T-helper 1 cell treated with Interleukin-12 subunit alpha and Interleukin-12 subunit beta and Interleukin-4 antibody, amounts not matched to agents 30 μg/mL and 1 μg/mL, for 36 hours (primary cell): Measurements from ENCODE around the gene PGF.
A peak's percentile ranks its signal among the peaks of the same experiment; 100 is the strongest.

ENCODE experiments used
- H3K27ac Mint-ChIP-seq: one replicate; pipeline ENCODE4 v1.8.0; 2021; ENCODE audit warnings: mild to moderate bottlenecking, mixed read lengths
- H3K27me3 Mint-ChIP-seq: one replicate; pipeline ENCODE4 v1.8.0; 2021; ENCODE audit warnings: low read depth, mixed read lengths
- H3K36me3 Mint-ChIP-seq: one replicate; pipeline ENCODE4 v1.8.0; 2021; ENCODE audit warnings: low read depth, mixed read lengths
- H3K4me1 Mint-ChIP-seq: one replicate; pipeline ENCODE4 v1.8.0; 2021; ENCODE audit warnings: low read depth, mixed read lengths
- H3K4me3 Mint-ChIP-seq: one replicate; pipeline ENCODE4 v1.8.0; 2021; ENCODE audit warnings: mild to moderate bottlenecking, moderate library complexity, mixed read lengths
- H3K9me3 Mint-ChIP-seq: one replicate; pipeline ENCODE4 v1.8.0; 2021; ENCODE audit warnings: mixed read lengths

PGF gene

DNA sequence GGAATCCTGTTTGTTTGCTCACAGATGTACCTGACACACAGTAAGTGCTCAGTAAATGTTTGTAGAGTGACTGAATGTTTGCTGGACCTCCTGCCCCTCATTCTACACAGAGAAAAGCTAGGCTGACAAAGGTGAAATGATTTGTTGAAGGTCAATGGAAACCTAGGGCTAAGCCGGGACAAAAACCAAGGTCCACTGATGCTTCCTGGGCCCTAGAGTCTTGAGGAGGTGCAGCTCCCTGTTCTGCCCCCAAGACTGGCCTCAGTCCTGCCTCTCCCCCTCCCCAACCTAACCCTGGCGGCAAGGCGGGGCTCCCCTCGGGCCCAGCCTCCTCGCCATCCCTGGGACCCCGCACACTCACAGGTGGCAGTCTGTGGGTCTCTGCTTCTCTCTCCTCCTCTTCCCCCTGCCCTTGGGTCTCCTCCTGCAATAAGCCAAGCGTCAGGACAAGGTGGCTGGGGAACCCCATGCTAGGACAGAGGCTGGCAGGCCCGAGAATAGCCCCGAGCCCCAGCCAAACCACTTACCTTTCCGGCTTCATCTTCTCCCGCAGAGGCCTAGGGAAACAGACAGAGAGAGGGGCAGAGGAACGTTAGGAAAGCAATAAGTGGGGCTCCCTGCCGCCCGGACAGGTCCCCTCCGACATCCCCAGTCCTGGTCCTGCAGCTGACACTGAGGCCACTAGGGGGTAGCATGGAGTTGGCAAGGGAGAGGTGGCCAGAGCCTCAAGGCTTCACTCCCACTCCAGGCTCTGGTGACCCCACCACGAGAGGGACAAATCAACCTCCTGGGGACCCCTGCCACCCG is 9.3 kb downstream of the PGF start:
- Mint-ChIP-seq H3K4me3 (no peak overlapping the region), H3K9me3 (no peaks in the 10 kb centered on the region), H3K4me1 (peaks cover 24% of the 10 kb centered on the region), H3K27me3 (no peaks in the 10 kb centered on the region), H3K36me3 (no peaks in the 10 kb centered on the region), H3K27ac (peak overlapping the region; percentile 69)

DNA sequence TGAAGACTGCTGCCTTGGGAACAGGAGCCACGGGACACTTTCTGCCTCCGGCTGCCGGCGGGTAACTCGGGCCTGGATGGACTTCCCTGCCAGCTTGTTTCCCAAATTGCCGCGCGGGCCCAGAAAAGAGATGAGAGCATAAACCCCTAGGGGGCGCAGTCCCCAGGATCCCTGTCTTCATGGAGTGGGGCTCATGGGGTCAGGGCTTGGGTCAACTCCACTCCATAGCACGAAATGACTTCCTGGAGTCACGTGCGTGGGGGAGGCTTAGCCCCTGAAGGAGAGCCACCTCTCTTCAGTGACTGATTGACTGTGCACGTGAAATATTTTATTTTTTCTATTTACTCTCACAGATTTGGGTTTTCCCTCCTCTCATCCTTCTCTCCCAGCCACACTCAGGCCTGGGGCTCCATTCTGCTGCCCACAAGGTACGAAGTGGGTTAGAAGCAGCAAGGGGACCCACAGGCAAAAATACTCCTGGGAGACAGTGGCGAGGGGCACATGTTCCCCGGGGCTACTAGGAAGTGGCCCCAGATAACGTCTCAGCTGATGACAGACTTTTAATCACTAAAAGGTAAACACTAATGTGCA is 10.0 kb downstream of the PGF start:
- no peaks in the 10 kb centered on the region for H3K36me3 Mint-ChIP-seq

DNA sequence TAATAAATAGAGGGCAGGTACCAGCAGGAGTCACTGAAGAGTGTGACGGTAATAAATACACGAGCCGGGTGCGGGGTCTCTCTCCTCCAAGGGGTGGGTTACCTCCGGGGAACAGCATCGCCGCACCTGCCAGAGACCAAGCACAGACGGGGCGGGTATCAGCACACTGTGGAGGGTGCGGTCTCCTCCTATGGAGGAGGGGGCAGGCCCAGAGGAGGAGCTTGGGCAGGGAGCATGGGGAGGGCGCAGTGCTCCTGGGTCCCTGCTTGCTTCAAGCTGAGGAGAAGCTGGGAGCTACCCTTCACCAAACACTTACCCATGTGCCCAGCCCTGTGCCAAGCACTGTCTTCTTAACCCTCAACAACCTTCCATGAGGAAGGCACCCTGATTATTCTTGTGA is 12.8 kb downstream of the PGF start:
- Mint-ChIP-seq H3K36me3 (peaks cover 3% of the 10 kb centered on the region), H3K4me3 (peak overlapping the region; percentile 81), H3K9me3 (peaks cover 7% of the 10 kb centered on the region), H3K27me3 (no peaks in the 10 kb centered on the region), H3K4me1 (peaks cover 43% of the 10 kb centered on the region), H3K27ac (peak overlapping the region; percentile 77)

More for the DNA sequence above, 10.0 kb downstream of the PGF start:
- no peaks in the 10 kb centered on the region for H3K9me3 Mint-ChIP-seq
- H3K4me1 Mint-ChIP-seq: peaks cover 25% of the 10 kb centered on the region
- no peaks in the 10 kb centered on the region for H3K27me3 Mint-ChIP-seq
- no peak overlapping the region for H3K4me3 Mint-ChIP-seq
- H3K27ac Mint-ChIP-seq: no peak overlapping the region

DNA sequence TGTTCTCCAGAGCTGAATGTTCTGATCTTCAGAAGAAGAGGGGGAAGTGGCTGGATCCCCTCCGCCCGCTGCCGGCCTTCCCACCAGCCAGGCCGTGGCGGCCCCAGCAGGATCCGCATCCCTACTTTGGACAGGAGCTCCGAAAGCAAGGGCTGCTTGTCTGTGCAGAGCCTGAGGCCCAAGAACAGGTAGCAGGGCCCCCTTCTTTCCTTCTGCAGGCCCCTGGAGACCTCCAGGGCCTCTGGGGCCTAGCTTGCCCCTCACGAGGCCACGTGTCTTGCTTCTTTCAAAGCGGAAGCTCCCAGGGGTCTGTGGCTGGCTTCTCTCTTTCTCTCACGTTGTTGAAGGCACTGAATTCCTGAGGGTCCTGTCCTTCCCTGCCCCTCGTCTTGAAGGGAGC is 13.2 kb downstream of the PGF start:
- H3K27ac Mint-ChIP-seq: peak overlapping the region; percentile 92
- peak overlapping the region; percentile 81 for H3K4me3 Mint-ChIP-seq
- H3K9me3 Mint-ChIP-seq: peaks cover 7% of the 10 kb centered on the region
- H3K27me3 Mint-ChIP-seq: no peaks in the 10 kb centered on the region
- H3K36me3 Mint-ChIP-seq: peaks cover 3% of the 10 kb centered on the region
- peaks cover 45% of the 10 kb centered on the region for H3K4me1 Mint-ChIP-seq

GRCh38 chr14:74941676-74942097 is 13.7 kb downstream of the PGF start:
- Mint-ChIP-seq H3K4me3 (peak overlapping the region; percentile 81), H3K9me3 (peaks cover 7% of the 10 kb centered on the region), H3K4me1 (peaks cover 50% of the 10 kb centered on the region), H3K27ac (peak overlapping the region; percentile 92), H3K27me3 (no peaks in the 10 kb centered on the region), H3K36me3 (peaks cover 3% of the 10 kb centered on the region)

DNA sequence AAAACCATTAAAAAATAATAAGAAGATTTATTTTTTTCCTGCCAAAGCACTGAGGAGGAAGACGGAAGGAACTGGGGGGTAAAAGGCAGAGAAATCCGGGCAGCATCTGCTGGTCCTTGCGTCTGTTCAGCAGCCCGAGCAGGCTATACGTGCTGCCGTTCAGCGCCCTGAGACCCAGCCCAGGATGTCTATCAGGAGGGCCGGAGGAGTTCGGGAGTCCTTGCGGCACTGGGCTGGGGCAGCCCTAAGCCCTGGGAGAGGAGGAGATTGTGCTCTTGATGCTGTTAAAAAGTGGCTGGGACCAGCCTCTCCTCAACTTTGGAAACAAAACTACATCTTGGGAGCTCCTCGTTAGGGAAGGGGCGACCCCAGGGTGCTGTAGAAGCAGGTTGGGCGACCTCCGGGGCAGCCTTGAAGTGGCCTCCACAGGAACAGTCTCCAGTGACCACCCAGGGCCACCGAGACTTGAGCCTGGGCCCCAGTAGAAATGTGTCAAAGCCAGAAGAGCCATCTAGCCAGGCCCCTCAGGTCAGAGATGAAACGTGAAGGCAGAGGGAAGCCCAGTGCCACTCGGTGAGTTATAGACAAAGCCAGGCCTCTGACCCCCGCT is 14.3 kb downstream of the PGF start:
- Mint-ChIP-seq H3K27me3 (no peaks in the 10 kb centered on the region), H3K9me3 (peaks cover 7% of the 10 kb centered on the region), H3K27ac (peak overlapping the region; percentile 92), H3K36me3 (peaks cover 3% of the 10 kb centered on the region), H3K4me3 (peak overlapping the region; percentile 81), H3K4me1 (peaks cover 45% of the 10 kb centered on the region)

DNA sequence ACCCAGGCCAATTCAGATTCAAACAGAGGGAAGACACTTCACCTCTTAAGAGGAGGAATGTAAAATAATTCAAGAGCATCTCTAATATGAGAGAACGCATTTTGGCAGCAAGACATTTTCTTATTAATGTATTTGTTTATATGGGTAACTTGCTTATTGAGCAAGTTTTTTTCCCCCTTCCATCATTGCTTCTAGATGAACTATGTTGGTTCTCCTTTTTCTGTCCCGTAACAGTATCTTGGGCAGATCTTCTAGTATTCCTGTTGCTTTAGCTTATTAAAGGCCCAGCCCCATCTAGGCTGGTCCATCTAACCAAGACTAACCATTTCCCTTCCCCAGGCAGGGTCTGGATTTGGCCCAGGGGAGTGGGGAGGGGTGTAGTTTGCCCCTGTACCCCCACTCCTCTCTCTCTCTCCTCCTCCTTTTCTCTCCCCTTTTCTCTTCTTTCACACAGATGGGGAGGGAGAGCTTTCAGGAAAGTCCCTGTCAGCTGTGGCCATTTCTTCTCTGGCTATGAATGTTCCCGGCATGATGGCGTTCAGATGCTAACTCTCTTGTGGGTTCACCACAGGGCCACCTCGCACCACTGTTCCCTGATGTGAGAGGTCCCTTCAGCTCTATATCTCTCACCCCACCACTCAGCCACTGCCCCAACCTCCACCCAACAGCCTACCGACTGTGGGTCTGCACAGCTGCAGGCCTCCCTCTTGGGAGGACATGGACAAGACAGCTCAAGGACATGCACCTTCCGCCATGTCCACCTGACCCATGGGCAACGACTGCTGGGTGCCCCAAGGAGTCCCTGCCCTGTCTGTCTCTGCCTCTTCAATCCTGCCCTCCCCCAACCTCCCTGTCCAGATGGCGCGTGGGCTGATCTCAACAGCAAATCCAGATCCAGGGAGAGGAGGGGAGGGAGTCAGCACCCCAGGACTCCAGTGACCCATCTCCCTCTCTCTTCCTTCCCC is 16.6 kb downstream of the PGF start:
- H3K27me3 Mint-ChIP-seq: no peaks in the 10 kb centered on the region
- H3K36me3 Mint-ChIP-seq: peaks cover 3% of the 10 kb centered on the region
- peaks cover 7% of the 10 kb centered on the region for H3K9me3 Mint-ChIP-seq
- no peak overlapping the region for H3K4me3 Mint-ChIP-seq
- peaks cover 44% of the 10 kb centered on the region for H3K4me1 Mint-ChIP-seq
- H3K27ac Mint-ChIP-seq: peak overlapping the region; percentile 16

GRCh38 chr14:74937171-74937570 is 18.2 kb downstream of the PGF start:
- H3K27ac Mint-ChIP-seq: peak overlapping the region; percentile 3
- peaks cover 41% of the 10 kb centered on the region for H3K4me1 Mint-ChIP-seq
- peaks cover 3% of the 10 kb centered on the region for H3K36me3 Mint-ChIP-seq
- H3K9me3 Mint-ChIP-seq: peaks cover 7% of the 10 kb centered on the region
- H3K4me3 Mint-ChIP-seq: no peak overlapping the region
- peaks cover 3% of the 10 kb centered on the region for H3K27me3 Mint-ChIP-seq

DNA sequence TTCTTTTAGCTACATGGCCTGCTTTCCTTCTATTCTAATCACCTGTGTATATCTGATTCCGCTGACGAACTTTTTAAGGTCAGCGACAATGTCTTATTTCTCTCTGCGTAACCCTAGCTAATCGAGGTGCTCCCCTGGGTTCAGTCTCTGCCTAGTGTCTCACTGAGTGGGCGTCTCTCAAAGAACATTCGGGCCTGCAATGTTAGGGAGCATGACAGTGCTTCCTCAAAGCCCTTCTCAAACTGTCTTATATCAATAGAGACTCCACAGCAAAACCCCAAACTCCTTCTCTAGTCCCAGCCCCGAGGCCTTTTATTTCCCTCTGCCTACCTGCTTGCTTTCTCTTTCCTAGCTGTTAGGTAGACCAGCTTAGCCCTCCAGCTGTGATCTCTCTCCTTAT is 18.7 kb downstream of the PGF start:
- Mint-ChIP-seq H3K27me3 (peaks cover 3% of the 10 kb centered on the region), H3K4me1 (peaks cover 39% of the 10 kb centered on the region), H3K36me3 (peaks cover 3% of the 10 kb centered on the region), H3K9me3 (peaks cover 7% of the 10 kb centered on the region), H3K4me3 (no peak overlapping the region), H3K27ac (peak overlapping the region; percentile 3)

GRCh38 chr14:74936151-74936550 is 19.2 kb downstream of the PGF start:
- H3K27ac Mint-ChIP-seq: no peak overlapping the region
- H3K4me3 Mint-ChIP-seq: no peak overlapping the region
- peaks cover 3% of the 10 kb centered on the region for H3K36me3 Mint-ChIP-seq
- H3K4me1 Mint-ChIP-seq: peaks cover 36% of the 10 kb centered on the region
- H3K9me3 Mint-ChIP-seq: peaks cover 7% of the 10 kb centered on the region
- peaks cover 3% of the 10 kb centered on the region for H3K27me3 Mint-ChIP-seq

- no peak overlapping the region for H3K27ac Mint-ChIP-seq
- peaks cover 3% of the 10 kb centered on the region for H3K27me3 Mint-ChIP-seq
- H3K36me3 Mint-ChIP-seq: peaks cover 3% of the 10 kb centered on the region
- peaks cover 34% of the 10 kb centered on the region for H3K4me1 Mint-ChIP-seq
- H3K9me3 Mint-ChIP-seq: peaks cover 7% of the 10 kb centered on the region
- no peak overlapping the region for H3K4me3 Mint-ChIP-seq
Observed at GRCh38 chr14:74935360-74935680, 20.1 kb downstream of the PGF start.

DNA sequence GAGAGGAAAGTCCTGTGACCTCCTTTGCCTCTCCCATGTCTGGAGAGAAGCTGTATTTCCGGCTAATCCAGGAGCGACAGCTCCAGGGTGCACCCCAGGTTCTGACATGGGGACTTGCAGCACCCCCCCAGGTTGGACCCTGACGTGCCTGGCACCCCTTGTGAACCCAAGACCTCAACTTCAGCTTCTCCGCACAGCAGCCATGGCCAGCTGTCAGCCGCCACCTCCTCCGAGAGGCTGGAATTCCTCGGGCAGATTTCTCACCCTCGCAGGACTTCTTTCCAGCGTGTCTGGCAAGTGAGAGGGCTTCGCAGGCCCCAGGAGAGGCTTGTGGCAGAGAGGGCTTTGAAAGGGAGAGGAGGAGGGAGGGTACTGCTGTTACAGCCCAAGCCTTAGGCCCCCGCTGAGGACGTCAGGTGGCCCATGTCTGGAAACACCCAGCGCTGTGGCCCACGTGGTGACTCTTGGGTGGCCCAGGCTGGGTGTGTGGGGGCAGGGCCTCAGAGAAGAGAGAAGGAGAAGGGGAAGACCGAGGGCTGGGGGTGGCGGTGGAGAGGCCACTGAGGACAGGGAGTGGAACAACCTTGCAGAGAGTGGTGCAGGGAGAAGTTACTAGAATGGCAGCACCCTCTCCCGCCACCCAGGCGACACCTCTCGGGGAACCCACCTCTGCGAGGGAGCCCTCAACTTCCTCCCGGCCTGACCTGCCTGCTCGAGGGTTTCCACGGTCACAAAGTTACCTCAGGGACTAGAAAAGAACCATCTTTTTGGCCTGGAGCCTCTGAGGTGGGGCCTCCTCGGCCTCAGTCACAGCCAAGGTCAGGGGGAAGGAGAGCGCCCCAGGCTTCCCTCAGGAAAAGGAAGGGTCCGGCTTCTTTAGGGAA is 20.7 kb downstream of the PGF start:
- Mint-ChIP-seq H3K36me3 (peaks cover 3% of the 10 kb centered on the region), H3K27ac (no peak overlapping the region), H3K4me1 (peaks cover 28% of the 10 kb centered on the region), H3K9me3 (peaks cover 7% of the 10 kb centered on the region), H3K4me3 (no peak overlapping the region), H3K27me3 (peaks cover 3% of the 10 kb centered on the region)

DNA sequence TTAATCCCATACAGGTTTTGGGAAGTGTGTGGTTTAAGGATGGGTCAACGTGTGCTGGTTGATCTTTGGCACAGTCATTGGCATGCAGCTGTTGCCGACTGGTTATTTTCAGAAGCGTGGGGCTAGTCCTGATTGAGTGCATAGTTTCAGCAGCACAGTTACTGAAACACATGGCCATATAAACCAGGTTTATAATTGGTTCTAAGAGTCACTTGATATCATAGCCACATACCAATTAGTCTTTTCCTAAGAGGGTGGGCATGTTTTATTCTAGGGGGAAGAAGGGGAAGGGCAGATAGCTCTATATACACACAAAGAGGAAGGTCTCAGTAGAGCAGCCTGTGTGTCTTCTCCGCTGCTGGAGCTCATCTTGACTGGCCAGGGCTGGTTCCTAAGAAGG is 21.4 kb downstream of the PGF start:
- peaks cover 30% of the 10 kb centered on the region for H3K4me1 Mint-ChIP-seq
- peaks cover 7% of the 10 kb centered on the region for H3K9me3 Mint-ChIP-seq
- peaks cover 3% of the 10 kb centered on the region for H3K27me3 Mint-ChIP-seq
- peaks cover 3% of the 10 kb centered on the region for H3K36me3 Mint-ChIP-seq
- no peak overlapping the region for H3K4me3 Mint-ChIP-seq
- H3K27ac Mint-ChIP-seq: no peak overlapping the region
